Activated CD4-positive, alpha-beta T cell treated with anti-CD3 and anti-CD28 coated beads, Interleukin-2, Interleukin-4, amounts not matched to agents 100 ng/mL and 50 ng/mL, durations not matched to agents 16 hours and 8 hours (primary cell): Measurements from ENCODE around the gene CYSRT1.

ENCODE experiments used
- DNase-seq: peaks from one replicate; pipeline ENCODE4 v3.0.0-alpha.2; 2020; ENCODE audit warnings: low spot score

Gene CYSRT1

GRCh38 chr9:137224830-137225694, at the start of gene CYSRT1:
CYSRT1 (plus strand) TSS chr9:137225174; CDS start chr9:137225622, 448 bp downstream.
- no peak for DNase-seq

- DNase-seq = no peak
These were observed 49.5 kb upstream of the CYSRT1 start for GRCh38 chr9:137175345-137175961.

GRCh38 chr9:137176302-137177182, 48.4 kb upstream of the CYSRT1 start:
- no peak for DNase-seq

GRCh38 chr9:137178201-137178938, 46.6 kb upstream of the CYSRT1 start:
- no peak for DNase-seq

GRCh38 chr9:137178939-137179630, 45.9 kb upstream of the CYSRT1 start:
- no peak for DNase-seq

GRCh38 chr9:137179761-137180160, 45.2 kb upstream of the CYSRT1 start:
- DNase-seq = no peak

GRCh38 chr9:137180491-137180890, 44.5 kb upstream of the CYSRT1 start:
- DNase-seq = no peak

GRCh38 chr9:137181680-137182079, 43.3 kb upstream of the CYSRT1 start:
- no peak for DNase-seq

- no peak for DNase-seq
These were observed 42.1 kb upstream of the CYSRT1 start for GRCh38 chr9:137182836-137183235.

- no peak for DNase-seq
These were observed 40.9 kb upstream of the CYSRT1 start for GRCh38 chr9:137183980-137184595.

- DNase-seq = no peak
These were observed 39.9 kb upstream of the CYSRT1 start for GRCh38 chr9:137184881-137185660.

- DNase-seq = no peak
These were observed 39.1 kb upstream of the CYSRT1 start for GRCh38 chr9:137185921-137186320.

GRCh38 chr9:137186385-137186784, 38.6 kb upstream of the CYSRT1 start:
- DNase-seq = no peak

GRCh38 chr9:137187386-137187785, 37.6 kb upstream of the CYSRT1 start:
- no peak for DNase-seq

GRCh38 chr9:137188086-137188489, 36.9 kb upstream of the CYSRT1 start:
- DNase-seq = no peak

GRCh38 chr9:137188490-137189296, 36.3 kb upstream of the CYSRT1 start, which contains the start of the genes ANAPC2 and SSNA1:
ANAPC2 (minus strand) TSS chr9:137188560; CDS start chr9:137188532, 28 bp downstream.
SSNA1 (plus strand) TSS chr9:137188676; CDS start chr9:137188727, 51 bp downstream.
- DNase-seq = peak; percentile 95

- DNase-seq = no peak
These were observed 35.4 kb upstream of the CYSRT1 start for GRCh38 chr9:137189297-137190295.
